Measurements from ENCODE around the gene HSBP1L1.

HSBP1L1 gene

GRCh38 chr18:79924814-79925731 lies 39.4 kb upstream of the HSBP1L1 start:
- DNase-seq, result no peak
- TF ChIP-seq POLR2A (IDR thresholded peaks at IDR 0.05; ENCODE audit: low read length), result no peak
- TF ChIP-seq GATA1 (IDR thresholded peaks at IDR 0.05; ENCODE audit: low read depth, low read length), result no peak

GRCh38 chr18:79926306-79926705 lies 38.1 kb upstream of the HSBP1L1 start:
- DNase-seq, result no peak
- TF ChIP-seq POLR2A (IDR thresholded peaks at IDR 0.05; ENCODE audit: low read length) (no peak), GATA1 (IDR thresholded peaks at IDR 0.05; ENCODE audit: low read depth, low read length) (no peak)

- DNase-seq, result no peak
- TF ChIP-seq GATA1 (IDR thresholded peaks at IDR 0.05; ENCODE audit: low read depth, low read length), result no peak
- no peak for TF ChIP-seq POLR2A (IDR thresholded peaks at IDR 0.05; ENCODE audit: low read length)
Measured at GRCh38 chr18:79926715-79927606, 37.5 kb upstream of the HSBP1L1 start.

- no peak for TF ChIP-seq POLR2A (IDR thresholded peaks at IDR 0.05; ENCODE audit: low read length)
- no peak for TF ChIP-seq GATA1 (IDR thresholded peaks at IDR 0.05; ENCODE audit: low read depth, low read length)
- DNase-seq, result no peak
Measured at GRCh38 chr18:79927607-79928562, 36.6 kb upstream of the HSBP1L1 start.

- TF ChIP-seq POLR2A (IDR thresholded peaks at IDR 0.05; ENCODE audit: low read length) (no peak), GATA1 (IDR thresholded peaks at IDR 0.05; ENCODE audit: low read depth, low read length) (no peak)
- DNase-seq, result no peak
Measured at GRCh38 chr18:79928563-79928960, 35.9 kb upstream of the HSBP1L1 start.

- TF ChIP-seq POLR2A (IDR thresholded peaks at IDR 0.05; ENCODE audit: low read length) (no peak), GATA1 (IDR thresholded peaks at IDR 0.05; ENCODE audit: low read depth, low read length) (no peak)
- peak; percentile 55 to 57 for DNase-seq
Measured at GRCh38 chr18:79930020-79930642, 34.3 kb upstream of the HSBP1L1 start.

GRCh38 chr18:79931475-79931874 lies 33.0 kb upstream of the HSBP1L1 start:
- no peak for DNase-seq
- TF ChIP-seq GATA1 (IDR thresholded peaks at IDR 0.05; ENCODE audit: low read depth, low read length) (no peak), POLR2A (IDR thresholded peaks at IDR 0.05; ENCODE audit: low read length) (no peak)

GRCh38 chr18:79932907-79933306 lies 31.5 kb upstream of the HSBP1L1 start:
- DNase-seq, result peak; percentile 33 to 59
- TF ChIP-seq POLR2A (IDR thresholded peaks at IDR 0.05; ENCODE audit: low read length) (no peak), GATA1 (IDR thresholded peaks at IDR 0.05; ENCODE audit: low read depth, low read length) (no peak)

GRCh38 chr18:79933765-79934164 lies 30.7 kb upstream of the HSBP1L1 start:
- no peak for DNase-seq
- TF ChIP-seq GATA1 (IDR thresholded peaks at IDR 0.05; ENCODE audit: low read depth, low read length) (no peak), POLR2A (IDR thresholded peaks at IDR 0.05; ENCODE audit: low read length) (no peak)

- DNase-seq, result no peak
Measured at GRCh38 chr18:79934311-79935097, 29.9 kb upstream of the HSBP1L1 start.

GRCh38 chr18:79935098-79935480 lies 29.4 kb upstream of the HSBP1L1 start:
- TF ChIP-seq POLR2A (IDR thresholded peaks at IDR 0.05; ENCODE audit: low read length), result no peak
- TF ChIP-seq GATA1 (IDR thresholded peaks at IDR 0.05; ENCODE audit: low read depth, low read length), result no peak
- no peak for DNase-seq

More at GRCh38 chr18:79934311-79935097, 29.9 kb upstream of the HSBP1L1 start:
- TF ChIP-seq GATA1 (IDR thresholded peaks at IDR 0.05; ENCODE audit: low read depth, low read length) (no peak), POLR2A (IDR thresholded peaks at IDR 0.05; ENCODE audit: low read length) (no peak)

- peak; percentile 42 to 57 for DNase-seq
- no peak for TF ChIP-seq POLR2A (IDR thresholded peaks at IDR 0.05; ENCODE audit: low read length)
- no peak for TF ChIP-seq GATA1 (IDR thresholded peaks at IDR 0.05; ENCODE audit: low read depth, low read length)
Measured at GRCh38 chr18:79935499-79935898, 28.9 kb upstream of the HSBP1L1 start.
